Endothelial cell of umbilical vein (primary cell): ENCODE measurements around the gene MVK. TPM values are rescaled to one million over a fixed set of nuclear protein-coding genes. Genes with fewer than 3 reads are reported as not detected.

Experiments
- BruUV-seq: library from RNA; stranded (reverse); fragments of 400-500 nt; replicated peaks from 2 replicates; lab custom pipeline; 2021; lab: Mats Ljungman, UMichigan
- CTCF ChIA-PET: fragments of 300-600, 350-600 bp; sonication (Branson Sonifier 250); formaldehyde crosslinking; loops from one replicate; lab custom pipeline; 2021; ENCODE audit warnings: antibody characterized with exemption, inconsistent platforms; lab: Charles Lee
- POLR2A ChIA-PET: fragments of 300-600, 350-600 bp; sonication (Branson Sonifier 250); formaldehyde crosslinking; loops from one replicate; lab custom pipeline; 2021; ENCODE audit warnings: antibody characterized with exemption, inconsistent platforms; lab: Charles Lee
- DNase-seq: peaks from one replicate; pipeline ENCODE4 v3.0.0-alpha.2; 2011; ENCODE audit warnings: low read depth, low spot score
- FAIRE-seq: peaks from 2 replicates; lab custom pipeline; 2011; peaks lifted over from hg19 to GRCh38; lab: Jason Lieb, UNC
- H2AFZ ChIP-seq: 2 replicates; pipeline ENCODE4 v1.6.0; 2012; ENCODE audit warnings: low read depth, low read length, control low read depth, inconsistent platforms
- H3K27ac ChIP-seq: 2 replicates; pipeline ENCODE4 v1.5.1; 2011; ENCODE audit warnings: low read depth, mild to moderate bottlenecking, control low read depth, low read length, moderate library complexity; ENCODE audit not compliant: insufficient read depth
- H3K27me3 ChIP-seq, 2 experiments: 2 replicates each; pipeline versions ENCODE4 v1.6.0 to v1.6.1; 2011; ENCODE audit warnings: low read length in 2 of 2, mixed read lengths in 1 of 2; ENCODE audit not compliant: control insufficient read depth in 2 of 2, insufficient read depth in 2 of 2
- H3K36me3 ChIP-seq, 2 experiments: 2 replicates in 1 of 2; 3 replicates in 1 of 2; pipeline ENCODE4 v1.5.1; 2011; ENCODE audit warnings: low read length in 2 of 2, mild to moderate bottlenecking in 1 of 2, moderate library complexity in 1 of 2; ENCODE audit not compliant: control insufficient read depth in 2 of 2, insufficient read depth in 2 of 2; ENCODE audit errors: extremely low read depth in 1 of 2
- H3K4me1 ChIP-seq: 3 replicates; pipeline ENCODE4 v1.5.1; 2011; ENCODE audit warnings: mild to moderate bottlenecking, low read length; ENCODE audit not compliant: control insufficient read depth, insufficient read depth; ENCODE audit errors: extremely low read depth
- H3K4me2 ChIP-seq: 2 replicates; pipeline ENCODE4 v1.6.1; 2011; ENCODE audit warnings: low read length, control low read depth, mixed read lengths; ENCODE audit not compliant: insufficient read depth
- H3K4me3 ChIP-seq, 3 experiments: fragments of 200-600 bp in 1 of 3; sonication (generic), shearing (Covaris generic) in 1 of 3; replicated peaks in 1 of 3; 2 replicates each; pipeline ENCODE4 v1.5.1; 2011 to 2016; ENCODE audit warnings: control low read depth in 3 of 3, low read length in 3 of 3, mild to moderate bottlenecking in 2 of 3, inconsistent platforms in 1 of 3, low read depth in 1 of 3, moderate library complexity in 1 of 3; ENCODE audit not compliant: insufficient read depth in 1 of 3
- H3K79me2 ChIP-seq: 2 replicates; pipeline ENCODE4 v1.6.0; 2012; ENCODE audit warnings: low read length, inconsistent platforms; ENCODE audit not compliant: control insufficient read depth, insufficient read depth
- H3K9ac ChIP-seq: replicated peaks from 2 replicates; pipeline ENCODE3; 2011; ENCODE audit warnings: low read length, control low read depth; ENCODE audit not compliant: insufficient read depth; ENCODE audit errors: extremely low read depth
- H3K9me1 ChIP-seq: replicated peaks from 3 replicates; pipeline ENCODE4 v1.6.0; 2011; ENCODE audit warnings: mild to moderate bottlenecking, low read length; ENCODE audit not compliant: control insufficient read depth, insufficient read depth; ENCODE audit errors: extremely low read depth
- H3K9me3 ChIP-seq: replicated peaks from 2 replicates; pipeline ENCODE4 v1.5.1; 2012; ENCODE audit warnings: low read length, inconsistent platforms; ENCODE audit not compliant: control insufficient read depth, insufficient read depth
- H4K20me1 ChIP-seq: replicated peaks from 2 replicates; pipeline ENCODE3; 2011; ENCODE audit warnings: mild to moderate bottlenecking, low read length; ENCODE audit not compliant: control insufficient read depth, insufficient read depth; ENCODE audit errors: extremely low read depth
- CTCF ChIP-seq, 2 donors: IDR thresholded peaks; 1 replicate in 1 of 2; 2 replicates in 1 of 2; pipeline ENCODE4 v1.5.1; 2011; ENCODE audit warnings: low read length in 2 of 2, mild to moderate bottlenecking in 2 of 2, moderate library complexity in 2 of 2, control low read depth in 1 of 2, inconsistent platforms in 1 of 2, low read depth in 1 of 2; ENCODE audit not compliant: insufficient read depth in 1 of 2; ENCODE audit errors: extremely low read depth in 1 of 2
- EZH2 ChIP-seq: IDR thresholded peaks from 2 replicates; pipeline ENCODE4 v1.6.1; 2012; ENCODE audit warnings: borderline replicate concordance, low read depth, mild to moderate bottlenecking, moderate library complexity, low read length, inconsistent platforms; ENCODE audit not compliant: severe bottlenecking
- FOS ChIP-seq: IDR thresholded peaks from 2 replicates; pipeline ENCODE4 v1.6.1; 2011; ENCODE audit warnings: mild to moderate bottlenecking, low read length, moderate library complexity, borderline replicate concordance; ENCODE audit not compliant: insufficient read depth
- GATA2 ChIP-seq: IDR thresholded peaks from 2 replicates; pipeline ENCODE4 v1.7.0; 2011; ENCODE audit warnings: low read depth, mild to moderate bottlenecking, moderate library complexity, mixed read lengths, low read length; ENCODE audit not compliant: insufficient read length, insufficient read depth
- JUN ChIP-seq: IDR thresholded peaks from 2 replicates; pipeline ENCODE4 v1.6.1; 2011; ENCODE audit warnings: borderline replicate concordance, low read depth; ENCODE audit not compliant: insufficient read length, insufficient read depth
- MYC ChIP-seq: IDR thresholded peaks from one replicate; pipeline ENCODE4 v1.6.1; 2011; ENCODE audit warnings: mild to moderate bottlenecking, low read depth, low read length
- POLR2A ChIP-seq: IDR thresholded peaks from 2 replicates; pipeline ENCODE4 v1.6.1; 2012; ENCODE audit warnings: low read depth, mild to moderate bottlenecking, control low read depth, low read length
- POLR2AphosphoS5 ChIP-seq: IDR thresholded peaks from 2 replicates; pipeline ENCODE4 v1.6.1; 2012; ENCODE audit warnings: low read depth, mild to moderate bottlenecking, control low read depth, low read length, moderate library complexity; ENCODE audit not compliant: insufficient read depth
- dilution Hi-C: fragments of 300-500 bp; cut with MboI; formaldehyde crosslinking; loops from one replicate; pipeline ENCODE4 v1.15.0; 2019; ENCODE audit warnings: low sequenced_read_pairs; ENCODE audit not compliant: extremely low pct_ligation_motif_present
- intact Hi-C: fragments of 100-400 bp; cut with micrococcal nuclease; formaldehyde crosslinking; loops from one replicate; pipeline ENCODE4 v1.10.0; 2022
- polyA plus RNA-seq, 4 experiments: library from polyadenylated mRNA; depleted of rRNA in 3 of 4; stranded (reverse) in 3 of 4; unstranded in 1 of 4; fragments of >200 nt; gene quantifications; 2 replicates each; pipeline versions ENCODE4 v1.2.1 to v1.2.3, GENCODE V29; 2011 to 2012; ENCODE audit warnings: missing spikeins in 1 of 4
- total RNA-seq: library from RNA; stranded (reverse); gene quantifications from 2 replicates; pipeline ENCODE4 v1.2.3, GENCODE V29; 2021
- TF ChIP-seq, protein P1 (sequence below): IDR thresholded peaks from 2 replicates; pipeline ENCODE4 v1.6.1; 2011; ENCODE audit not compliant: insufficient read depth, insufficient read length

Gene MVK
- total and polyA plus RNA-seq, 2 donors (not counting 3 experiments of a cell fraction or from before 2014, with no cell fraction given): 32.6 to 42.6 TPM

GRCh38 chr12:109559601-109560000 is 14.0 kb upstream of the MVK start:
- Histone ChIP-seq H3K9me3 (no peaks in the 10 kb centered on the region), H3K79me2 (no peaks in the 10 kb centered on the region), H3K27me3 (peaks cover 0 to under 1% of the 10 kb centered on the region in 2 experiments), H3K27ac (no peak overlapping the region), H3K36me3 (peaks cover 0 to 2% of the 10 kb centered on the region in 2 experiments), H3K4me1 (no peaks in the 10 kb centered on the region), H3K9ac (no peak overlapping the region), H2AFZ (no peak overlapping the region), H3K4me2 (no peak overlapping the region), H4K20me1 (no peaks in the 10 kb centered on the region), H3K9me1 (no peaks in the 10 kb centered on the region), H3K4me3 (no peak overlapping the region)
- TF ChIP-seq CTCF (IDR thresholded peaks at IDR 0.05; ENCODE audit: extremely low read depth in 1 of 2, insufficient read depth in 1 of 2, low read depth in 1 of 2, low read length in 2 of 2): no peak
- no peak for TF ChIP-seq FOS
- TF ChIP-seq JUN: no peak
- TF ChIP-seq POLR2AphosphoS5: no peak
- TF ChIP-seq MYC: no peak
- TF ChIP-seq GATA2: no peak
- TF ChIP-seq, protein P1, sequence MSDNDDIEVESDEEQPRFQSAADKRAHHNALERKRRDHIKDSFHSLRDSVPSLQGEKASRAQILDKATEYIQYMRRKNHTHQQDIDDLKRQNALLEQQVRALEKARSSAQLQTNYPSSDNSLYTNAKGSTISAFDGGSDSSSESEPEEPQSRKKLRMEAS: no peak
- TF ChIP-seq EZH2: no peak
- TF ChIP-seq POLR2A: no peak
- dilution Hi-C loops: no loop called here
- BruUV-seq: no TSS peak
- FAIRE-seq (no peak), DNase-seq (no peak)
- intact Hi-C loops: no loop called here
- ChIA-PET CTCF (interaction anchor here (1.0 to 1.5 kb wide), 3 partner anchors 13 to 40 kb away, joined by 3 to 6 read pairs (median 3); partner anchors contain the start of gene MVK), POLR2A (interaction anchor here (0.6 kb wide), 1 partner anchor 226 kb away, joined by 3 read pairs; no protein-coding TSS in a partner anchor)
